ENCODE measurements around the gene ARHGAP22.

Gene ARHGAP22

DNA sequence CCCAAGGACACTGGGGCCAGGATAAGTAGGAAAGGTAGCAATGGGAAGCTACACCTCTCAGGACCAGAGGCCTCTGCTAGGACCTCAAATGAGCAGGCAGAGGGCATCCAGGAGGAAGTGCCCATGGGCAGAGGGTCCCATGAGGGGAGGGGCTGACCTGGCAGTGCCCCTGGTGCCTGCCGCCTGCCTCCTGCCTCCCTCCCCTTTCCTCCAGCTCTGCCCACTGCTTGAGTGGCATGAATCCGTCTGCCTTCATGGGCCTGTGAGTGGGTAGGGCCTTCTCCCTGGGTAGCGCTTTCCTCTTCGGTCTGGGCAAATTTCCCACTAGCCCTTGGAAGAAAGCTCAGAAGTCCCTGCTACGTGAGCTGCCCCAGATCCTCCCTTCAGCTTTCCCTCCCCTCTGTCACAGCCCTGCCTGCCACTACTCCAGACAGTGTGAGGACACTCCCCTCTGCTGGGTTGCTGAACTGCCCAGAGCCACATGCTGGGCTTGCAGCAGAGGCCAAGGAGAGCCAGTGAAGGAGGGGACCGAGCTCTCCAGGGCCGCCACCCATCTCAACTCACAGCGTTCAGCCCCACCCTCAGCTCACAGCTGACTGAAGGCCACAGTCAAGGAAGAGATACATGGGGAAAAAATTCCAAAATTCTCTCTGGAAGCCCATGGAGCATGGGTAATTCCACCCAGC, 141.4 kb downstream of the ARHGAP22 start:
- DNase-seq (ENCODE audit: low spot score), result no peak

DNA sequence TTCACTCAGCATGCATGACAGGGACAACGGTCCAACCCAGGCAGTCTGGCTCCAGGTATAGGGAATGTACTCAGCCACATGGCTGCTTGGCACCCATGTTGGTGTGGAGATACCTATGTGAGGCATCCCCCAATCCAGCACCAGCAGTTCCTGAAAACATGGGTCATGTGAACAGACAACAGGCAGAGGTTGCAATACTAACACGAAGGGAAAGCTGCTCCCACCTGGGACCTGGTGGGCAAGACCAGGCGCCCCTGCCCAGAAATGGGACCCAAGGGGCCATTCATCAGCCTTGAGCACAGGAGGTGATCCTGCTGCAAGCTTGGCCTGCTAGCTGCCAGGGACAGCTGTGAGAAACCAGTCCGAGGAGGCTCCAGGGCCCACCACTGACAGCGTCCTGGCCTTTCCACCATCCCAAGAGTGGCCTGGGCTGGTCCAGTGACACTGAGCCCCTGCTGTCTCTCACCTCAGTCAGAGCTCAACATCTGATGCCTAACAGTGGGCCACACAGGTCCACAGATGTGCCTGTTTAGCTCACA, 142.3 kb downstream of the ARHGAP22 start:
- no peak for DNase-seq (ENCODE audit: low spot score)

DNA sequence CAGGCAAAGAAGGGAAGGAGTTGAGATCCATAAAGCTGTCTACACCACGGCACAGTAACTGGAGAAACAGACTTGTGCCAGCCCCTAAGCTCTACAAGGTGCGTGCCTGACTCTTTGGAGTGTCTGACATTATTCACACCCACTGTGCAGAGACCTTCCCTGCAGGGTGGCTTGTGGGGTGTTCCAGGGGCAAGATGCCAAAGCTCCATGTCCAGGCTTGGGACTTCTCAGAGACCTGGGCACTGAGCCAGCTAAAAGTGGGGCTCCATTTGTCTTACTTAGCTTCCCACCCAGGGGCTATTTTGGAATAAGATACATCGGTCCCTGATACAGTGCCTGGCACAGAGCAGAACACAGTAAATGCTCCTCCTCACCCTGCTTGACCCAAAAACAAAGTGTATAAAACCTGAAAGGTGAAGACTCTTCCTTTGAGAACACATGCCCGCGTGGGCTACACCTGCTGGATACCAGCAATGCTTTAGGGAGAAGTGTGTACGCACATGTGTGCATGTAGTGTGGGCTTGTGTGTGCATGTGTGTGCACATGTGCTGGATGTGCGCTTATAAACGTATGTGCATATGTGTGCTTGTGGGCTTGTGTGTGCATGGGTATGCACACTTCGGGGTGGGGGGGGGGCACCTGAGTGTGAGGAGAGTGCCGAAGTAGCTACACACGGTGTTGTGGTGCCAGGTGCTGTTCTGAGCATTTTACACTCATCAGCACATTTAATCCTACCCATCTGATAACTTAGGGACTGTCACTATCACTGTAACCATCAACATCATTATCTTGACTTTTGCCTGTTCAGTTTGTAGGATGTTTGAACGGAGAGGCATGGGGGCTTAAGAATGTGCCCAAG, 143.0 kb downstream of the ARHGAP22 start:
- DNase-seq (ENCODE audit: low spot score), result no peak

DNA sequence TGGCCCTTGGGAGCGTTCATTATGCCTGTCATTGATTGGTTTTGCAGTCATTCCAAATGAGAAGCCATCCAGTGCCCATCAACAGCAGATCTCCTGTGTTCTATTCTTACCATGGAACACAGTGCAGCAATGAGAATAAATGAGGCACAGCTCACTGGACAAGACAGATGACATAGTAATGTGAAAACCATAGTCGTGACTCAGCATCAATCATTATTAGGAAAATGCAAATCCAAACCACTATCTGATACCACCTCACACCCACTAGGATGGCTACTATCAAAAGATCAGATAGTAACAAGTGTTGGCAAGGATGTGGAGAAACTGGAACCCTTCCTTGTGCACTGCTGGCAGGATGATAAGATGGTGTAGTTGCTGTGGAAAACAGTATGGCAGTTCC, 144.7 kb downstream of the ARHGAP22 start:
- DNase-seq (ENCODE audit: low spot score), result no peak

DNA sequence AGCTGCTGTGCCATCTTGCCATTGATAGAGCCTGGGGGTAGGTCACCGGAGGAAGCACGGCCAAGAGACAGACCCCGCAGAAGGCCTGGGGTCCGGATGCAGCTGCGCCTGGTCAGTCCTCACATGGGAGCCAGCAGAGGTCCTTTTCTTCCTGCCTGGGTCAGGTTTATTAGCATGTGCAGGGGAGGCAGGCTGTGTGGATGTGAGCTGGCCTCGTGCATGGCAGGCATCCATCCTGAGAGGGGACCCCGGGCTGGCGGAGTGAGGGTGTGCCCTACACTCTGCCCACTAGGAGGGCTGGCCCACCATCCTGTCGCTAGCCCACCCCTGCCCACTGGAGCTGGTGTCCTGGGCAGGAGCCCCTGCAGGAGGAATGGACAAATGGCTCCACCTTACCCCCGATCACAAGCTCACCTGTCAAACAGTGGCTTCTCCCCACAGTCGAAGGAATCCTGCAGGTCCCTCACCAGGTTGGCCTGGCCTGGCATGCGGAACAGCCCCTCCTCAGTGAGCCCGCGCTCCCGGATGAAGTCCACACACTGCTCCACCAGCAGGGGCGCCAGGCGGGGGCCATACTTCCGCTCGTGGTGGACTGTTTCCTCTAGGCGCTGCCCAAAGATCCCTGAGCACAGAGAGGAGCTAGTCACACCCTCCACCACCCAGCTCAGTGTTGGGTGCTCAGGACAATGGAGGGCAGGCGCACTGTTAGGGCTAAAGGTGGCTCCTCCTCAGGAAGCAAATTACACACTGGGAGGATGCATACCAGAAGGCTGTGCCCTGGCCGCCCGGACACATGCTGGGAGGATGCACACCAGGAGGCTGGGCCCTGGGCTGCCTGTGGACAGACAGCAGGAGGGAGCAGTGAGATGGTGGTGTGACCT, 145.4 kb downstream of the ARHGAP22 start:
- no peak for DNase-seq (ENCODE audit: low spot score)

DNA sequence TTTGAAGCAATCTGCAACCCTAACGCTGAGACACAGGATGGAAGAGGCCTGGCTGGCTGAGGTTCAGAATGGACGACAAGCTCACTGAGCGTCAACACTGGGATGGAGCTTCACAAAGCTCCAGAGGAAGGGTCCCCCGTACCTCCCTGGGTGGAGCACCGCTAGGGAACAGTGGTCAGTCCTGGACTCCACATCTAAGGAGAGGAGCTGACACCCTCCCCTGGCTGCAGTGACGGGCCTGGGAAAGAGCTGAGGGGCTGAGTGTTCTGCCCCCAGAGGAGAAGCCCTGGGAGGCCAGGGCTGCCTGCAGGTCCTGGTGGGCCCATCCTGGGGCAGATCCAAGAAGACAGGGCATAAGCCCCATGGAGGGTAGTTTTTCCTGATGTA, 146.2 kb downstream of the ARHGAP22 start:
- DNase-seq (ENCODE audit: low spot score), result no peak

DNA sequence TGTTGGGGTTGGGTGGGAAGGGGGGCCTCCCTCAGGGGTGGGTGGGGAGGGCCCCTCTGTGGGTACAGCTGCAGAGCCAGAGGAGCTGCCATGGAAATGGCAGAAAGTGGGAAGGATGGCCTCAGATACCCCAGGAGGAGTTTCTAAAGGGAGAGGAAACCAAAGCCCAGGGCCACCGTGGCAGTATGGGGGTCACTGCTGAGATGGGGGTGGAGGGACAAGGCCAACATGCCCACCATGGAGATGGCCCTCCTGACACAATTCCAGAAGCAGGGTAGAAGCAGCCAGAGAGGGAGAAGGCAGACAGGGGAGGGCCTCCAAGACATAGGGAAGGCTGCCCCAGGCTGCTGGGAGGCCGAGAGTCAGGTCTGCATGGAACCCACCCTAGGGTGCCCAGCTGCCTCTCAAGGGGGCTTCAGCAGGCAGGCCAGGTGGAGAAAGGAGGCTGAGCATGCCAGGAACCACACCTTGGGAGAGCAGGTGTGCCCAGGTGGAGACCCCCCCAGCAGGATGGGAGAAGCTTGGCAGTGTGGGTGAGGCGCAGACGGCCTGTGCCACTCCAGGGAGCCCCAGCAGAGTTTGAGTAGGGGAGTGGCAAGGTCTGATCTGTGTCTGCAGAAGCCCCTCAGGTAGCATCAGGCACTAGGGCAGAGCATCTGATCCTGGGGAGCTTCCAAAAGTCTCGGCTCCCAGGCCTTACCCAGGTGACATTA, 146.8 kb downstream of the ARHGAP22 start:
- no peak for DNase-seq (ENCODE audit: low spot score)

DNA sequence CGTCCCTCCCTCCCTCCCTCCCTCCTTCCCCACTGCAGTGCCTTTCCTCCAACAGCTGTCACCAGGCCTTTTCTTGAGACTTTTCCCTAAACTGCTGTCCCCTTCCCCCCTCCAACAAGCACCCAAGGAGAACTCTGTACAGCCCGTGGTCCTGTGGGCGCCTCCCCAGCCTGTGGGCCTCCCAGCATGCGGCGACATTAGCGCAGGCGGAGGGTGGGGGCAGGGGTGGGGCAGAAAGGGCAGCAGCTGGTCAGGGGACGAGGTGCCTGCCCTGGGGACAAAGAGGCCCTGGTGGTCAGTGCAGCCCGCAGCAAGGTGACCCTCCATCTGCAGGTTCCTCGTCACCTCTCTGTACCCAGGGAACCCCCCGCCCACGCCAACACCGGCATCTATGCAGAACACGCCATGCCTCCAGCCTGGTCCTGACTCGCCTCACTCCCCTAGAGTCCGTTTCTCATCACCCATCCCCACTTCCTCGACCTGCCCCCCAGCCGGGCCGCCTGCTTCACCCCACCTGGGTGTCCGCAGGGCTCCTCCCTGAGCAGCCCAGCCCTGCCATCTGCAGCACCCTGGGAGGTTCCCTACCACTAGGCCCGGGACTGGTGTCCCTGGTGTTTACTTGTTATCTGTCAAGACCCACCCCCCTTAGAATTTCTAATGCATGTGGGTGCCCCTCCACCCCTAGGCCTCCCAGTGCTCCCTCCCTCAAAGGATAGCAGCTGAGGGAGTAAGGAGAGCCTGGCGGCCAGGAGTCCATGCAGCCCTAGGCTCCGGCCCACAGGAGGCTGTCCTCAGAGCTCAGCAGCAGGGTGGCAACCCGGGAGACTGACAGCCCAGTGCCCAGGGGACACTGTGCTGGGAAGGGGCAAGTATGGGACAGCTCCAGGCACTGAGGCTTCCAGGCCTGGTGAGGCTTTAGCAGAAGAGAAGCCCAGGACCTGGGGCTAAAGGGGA, 147.8 kb downstream of the ARHGAP22 start:
- no peak for DNase-seq (ENCODE audit: low spot score)

DNA sequence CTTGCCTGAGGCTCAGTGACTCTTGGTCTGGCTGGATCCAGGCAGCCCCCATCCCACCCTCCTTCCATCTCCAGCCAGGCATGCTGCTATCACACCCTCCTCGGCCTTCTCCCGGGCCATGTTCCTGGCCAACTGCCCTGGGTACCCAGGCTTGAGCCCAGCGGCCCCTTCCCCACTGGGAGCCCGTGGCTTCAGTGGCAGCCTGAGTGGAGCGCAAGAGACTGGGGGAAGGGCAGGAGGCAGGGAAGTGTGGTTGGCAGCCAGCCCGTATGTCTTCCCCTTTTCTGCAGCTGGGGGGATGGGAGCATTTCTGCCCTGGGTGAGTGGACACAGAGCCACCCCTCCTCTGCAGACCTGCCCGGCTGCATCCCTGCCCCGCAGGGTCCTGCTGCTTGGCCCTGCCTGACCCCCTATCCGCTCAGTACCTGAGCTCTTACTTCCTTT, 148.5 kb downstream of the ARHGAP22 start:
- DNase-seq (ENCODE audit: low spot score), result no peak

DNA sequence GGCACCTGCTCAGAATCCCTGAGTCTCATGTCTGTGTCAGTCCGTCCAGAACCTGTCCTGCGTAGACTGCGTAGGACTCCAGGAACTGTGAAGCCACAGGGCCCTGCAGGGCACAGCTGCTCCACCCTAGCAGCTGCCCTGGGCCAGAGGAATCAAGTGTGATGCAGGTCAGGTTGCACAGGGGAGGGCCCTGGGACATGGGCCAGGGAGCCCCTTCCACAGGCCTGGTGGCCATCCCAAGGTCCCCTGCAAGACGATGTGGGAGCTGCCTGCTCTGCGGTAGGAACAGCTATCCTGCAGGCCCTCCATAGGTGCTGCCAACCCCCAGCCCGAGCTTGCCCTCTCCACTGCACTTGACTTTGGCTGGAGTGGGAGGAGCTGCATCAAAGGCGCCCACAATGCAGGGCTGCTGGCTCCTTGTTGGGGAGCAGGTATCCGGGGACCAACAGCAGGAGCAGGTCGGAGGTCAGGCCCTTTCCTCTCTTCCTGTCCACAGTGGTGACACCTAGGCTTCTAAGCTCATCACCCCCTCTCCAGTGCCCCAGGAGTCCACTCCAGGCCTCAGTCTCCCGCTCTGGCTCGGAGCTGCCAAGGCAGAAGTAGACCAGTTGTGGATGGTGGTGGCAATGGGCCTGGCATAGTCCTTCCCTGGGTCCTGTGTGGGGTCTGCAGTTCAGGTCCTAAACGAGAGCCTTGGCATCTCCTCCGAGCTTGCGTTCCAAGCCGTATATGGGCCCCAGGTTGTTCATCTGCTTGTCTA, 149.3 kb downstream of the ARHGAP22 start:
- no peak for DNase-seq (ENCODE audit: low spot score)

DNA sequence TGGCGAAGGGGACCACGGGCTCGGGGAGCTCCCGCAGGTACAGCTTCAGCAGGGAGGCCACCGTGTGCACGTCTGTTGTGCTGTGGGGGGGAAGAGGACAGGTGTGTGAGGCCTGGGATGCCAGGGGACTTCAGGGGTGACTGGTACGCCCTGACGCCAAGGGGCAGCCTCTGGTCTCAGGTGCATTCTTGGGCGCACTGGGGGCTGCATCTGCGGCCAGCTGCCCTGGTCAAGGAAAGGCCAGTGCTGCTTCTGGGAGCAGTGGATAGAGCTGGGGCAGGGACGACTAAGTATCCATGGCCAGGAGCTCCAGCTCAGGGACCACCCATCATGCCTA, 149.8 kb downstream of the ARHGAP22 start:
- no peak for DNase-seq (ENCODE audit: low spot score)

DNA sequence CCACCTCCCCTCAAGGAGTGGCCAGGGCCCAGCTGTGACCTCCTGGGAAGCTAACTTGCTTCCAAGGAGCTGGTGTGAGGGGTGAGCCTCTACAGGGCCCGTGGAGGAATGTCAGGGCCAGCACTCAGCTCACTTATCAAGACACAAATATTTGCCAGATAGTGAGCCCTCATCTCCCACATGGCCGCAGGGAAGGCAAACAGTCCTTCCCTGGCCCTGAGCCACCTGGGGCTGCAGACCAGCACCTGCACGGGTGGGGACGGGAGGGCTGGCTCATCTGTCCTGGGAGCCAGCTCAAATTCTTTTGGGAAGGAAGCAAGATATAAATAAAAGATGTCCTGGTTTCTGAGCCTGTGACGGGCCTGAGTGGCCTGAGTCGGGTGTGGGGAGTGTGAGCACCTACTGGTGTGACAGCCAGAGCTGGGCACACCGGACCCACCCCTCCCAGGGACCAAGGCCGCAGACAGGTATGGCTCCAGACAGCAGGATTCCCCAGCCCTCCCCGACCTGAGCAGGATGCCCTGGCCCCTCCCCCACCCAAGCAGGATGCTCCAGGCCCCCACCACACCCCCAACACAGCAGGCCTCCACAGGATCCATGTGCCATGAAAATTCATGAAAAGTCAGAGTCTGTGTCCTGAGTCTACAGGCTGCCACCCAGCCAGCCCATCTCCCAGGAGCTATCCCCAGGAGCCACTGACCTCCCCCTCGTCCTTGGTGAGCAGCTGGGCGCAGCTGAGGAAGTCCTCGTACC, 150.4 kb downstream of the ARHGAP22 start:
- DNase-seq (ENCODE audit: low spot score), result no peak

DNA sequence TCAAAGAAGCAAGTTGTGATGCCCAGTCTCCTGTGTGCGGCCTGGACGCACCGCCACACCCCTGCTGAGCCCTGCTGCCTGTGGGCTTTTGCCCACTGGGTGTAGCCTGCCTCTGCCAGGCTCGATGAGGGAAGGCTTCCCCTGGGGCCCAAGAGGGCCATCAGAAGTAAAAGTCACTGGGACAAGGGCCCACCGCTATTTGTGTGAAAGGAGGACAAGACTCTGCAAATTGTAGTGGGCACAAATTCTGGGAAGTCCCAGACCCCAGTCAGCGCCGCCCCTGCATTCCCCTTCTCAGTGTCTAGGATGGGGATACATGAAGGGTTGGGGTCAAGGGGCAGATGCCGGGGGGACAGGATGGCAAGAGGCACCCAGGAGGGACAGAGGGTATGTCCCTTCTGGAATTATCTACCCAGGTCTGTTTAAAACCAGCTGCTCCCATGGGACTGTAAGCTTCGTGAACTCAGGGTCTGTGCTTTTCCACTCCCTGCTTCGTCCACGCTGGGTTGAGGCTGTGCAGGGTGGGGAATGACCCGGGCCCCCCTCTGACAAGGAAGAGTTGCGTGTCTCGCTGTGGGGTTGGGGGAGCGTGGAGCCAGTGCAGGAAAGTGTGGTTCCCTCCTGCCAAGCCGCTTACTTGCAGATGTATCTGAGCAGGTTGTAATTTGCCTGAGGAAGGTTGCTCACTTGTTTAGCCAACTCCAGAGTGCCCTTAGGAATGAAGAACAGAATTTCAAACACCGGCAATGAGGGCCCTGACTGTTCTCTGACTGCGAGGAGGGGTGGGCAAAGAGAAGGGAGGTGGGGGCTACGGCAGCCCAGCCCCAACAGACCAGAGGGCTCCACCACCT, 151.2 kb downstream of the ARHGAP22 start:
- no peak for DNase-seq (ENCODE audit: low spot score)

DNA sequence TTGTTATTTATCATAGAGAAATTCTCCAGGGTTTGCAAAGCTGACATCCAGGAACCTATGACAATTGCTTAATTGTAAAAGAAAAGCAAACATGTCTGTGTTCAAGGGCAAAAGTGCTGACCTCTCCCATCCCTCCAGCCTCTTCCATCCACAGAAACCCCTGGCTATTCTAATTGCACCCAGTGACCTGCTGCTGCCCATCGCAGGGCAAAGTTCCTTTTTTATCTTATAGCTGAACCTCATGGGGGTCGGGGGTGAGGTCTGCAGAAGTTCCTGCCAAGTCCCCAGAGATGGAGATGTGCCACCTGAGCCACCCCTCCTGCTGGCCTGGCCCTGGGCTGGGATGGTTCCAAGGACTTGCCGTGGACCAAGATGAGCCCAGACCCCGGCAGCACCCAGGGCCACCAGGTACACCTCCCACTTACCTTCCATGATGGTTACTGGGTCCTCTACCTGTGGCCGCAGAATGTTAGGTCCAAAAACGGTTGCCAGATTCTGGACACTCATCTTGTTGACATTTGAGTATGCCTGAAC, 151.9 kb downstream of the ARHGAP22 start:
- no peak for DNase-seq (ENCODE audit: low spot score)

DNA sequence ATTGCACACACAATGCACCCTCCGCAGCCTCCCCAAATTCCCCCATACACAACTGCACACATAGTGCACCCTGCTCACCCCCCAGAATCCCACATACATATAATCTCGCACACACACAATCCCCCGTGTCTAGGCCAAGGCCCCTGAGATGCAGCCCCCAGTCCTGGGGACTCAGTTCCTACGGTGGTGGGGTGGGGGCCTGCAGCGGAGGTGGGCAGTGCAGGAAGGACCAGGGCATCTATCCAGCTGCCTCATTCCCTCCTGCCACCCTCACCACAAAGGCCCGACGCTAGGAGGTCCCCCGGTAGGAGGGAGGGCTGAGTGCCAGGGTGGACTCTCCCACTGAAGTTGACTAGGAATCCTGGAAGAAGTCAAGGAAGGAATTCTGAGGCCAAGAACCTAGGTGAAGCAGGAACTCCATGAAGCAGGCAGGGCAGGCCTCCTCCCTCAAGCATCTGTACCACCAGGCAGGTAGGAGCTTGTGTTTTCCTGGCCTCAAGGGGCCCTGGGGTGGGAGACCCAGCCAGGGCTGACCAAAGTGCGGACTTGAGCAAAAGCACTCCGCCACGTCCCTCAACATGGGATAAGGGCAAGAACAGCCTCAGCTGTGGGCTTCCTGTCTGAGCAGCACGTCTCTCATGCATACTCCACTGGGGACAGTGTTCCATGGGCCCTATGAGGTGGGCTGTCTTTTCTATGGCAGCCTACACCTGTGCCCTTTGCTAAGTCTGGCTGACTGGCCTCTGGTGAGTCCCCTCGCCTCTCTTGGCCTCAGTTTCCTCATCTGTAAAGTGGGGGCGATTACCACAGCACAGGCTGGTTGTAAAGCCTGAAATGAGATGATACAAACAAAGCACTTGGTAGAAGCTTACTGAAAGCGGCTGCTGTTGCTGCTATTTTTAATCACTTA, 152.6 kb downstream of the ARHGAP22 start:
- no peak for DNase-seq (ENCODE audit: low spot score)

DNA sequence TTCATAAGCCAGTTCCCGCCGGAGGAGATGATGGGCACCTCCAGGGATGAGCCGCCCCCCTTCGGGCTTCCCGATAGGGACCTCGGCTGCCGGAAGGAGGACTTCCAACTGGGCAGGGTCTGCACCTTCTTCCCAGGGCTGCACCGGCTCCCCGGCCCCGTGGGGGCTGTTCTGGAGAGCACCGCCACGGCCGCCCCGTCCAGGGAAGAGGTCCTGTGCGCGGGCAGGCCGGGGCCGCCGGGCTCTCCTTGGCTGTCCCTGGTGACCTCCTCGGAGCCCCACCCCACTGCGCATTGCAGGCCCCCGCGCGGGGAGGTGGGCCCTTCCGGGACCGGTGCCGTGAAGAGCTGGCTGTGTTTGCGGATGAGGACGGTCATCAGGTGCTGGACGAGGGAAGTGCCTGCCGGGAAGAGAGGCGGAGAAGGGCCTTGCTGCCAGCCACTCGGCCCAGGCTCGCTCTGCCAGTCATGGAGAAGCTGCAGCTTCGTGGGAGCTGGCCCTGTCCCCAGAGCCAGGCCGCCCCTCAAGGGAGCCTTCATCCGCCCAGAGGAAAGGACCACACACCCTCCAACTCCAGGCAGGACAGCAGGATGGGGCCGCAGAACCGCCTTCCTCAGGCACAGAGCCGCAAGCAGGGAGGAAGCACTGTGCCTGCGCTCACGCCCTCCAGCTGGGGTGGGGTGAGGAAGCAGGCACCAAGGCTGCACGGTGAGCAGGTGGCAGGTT, 154.0 kb downstream of the ARHGAP22 start:
- DNase-seq (ENCODE audit: low spot score), result no peak
